ENCODE results near the gene ADGRG6. TPM values are rescaled to one million over a fixed set of nuclear protein-coding genes. Genes with fewer than 3 reads are reported as not detected.

The ADGRG6 gene
- total RNA-seq, 2 experiments from 2014 or later = 1.6 TPM

Other genes starting within 250 kb of the ADGRG6 start
- not detected for gene GJE1, start 169.1 kb upstream of the ADGRG6 start, total RNA-seq
- not detected for gene NMBR, start 154.9 kb upstream of the ADGRG6 start, total RNA-seq
- gene VTA1, start 154.7 kb upstream of the ADGRG6 start, total RNA-seq = 10 to 100 TPM; 47.2 to 51.2 TPM